HG03520 (cell line): ENCODE results near the gene GSG1L.
"Not testable (repeated sequence)": the region's sequence is repeated elsewhere in the genome, so short reads cannot be mapped to it uniquely, and the experiment has no call there.

ENCODE experiments used
- ATAC-seq: cut with Tn5 transposase; IDR thresholded peaks from one replicate; pipeline ENCODE4 v1.9.1; 2021; ENCODE audit warnings: mild to moderate bottlenecking, moderate library complexity; ENCODE audit not compliant: unreplicated experiment

The GSG1L gene

DNA sequence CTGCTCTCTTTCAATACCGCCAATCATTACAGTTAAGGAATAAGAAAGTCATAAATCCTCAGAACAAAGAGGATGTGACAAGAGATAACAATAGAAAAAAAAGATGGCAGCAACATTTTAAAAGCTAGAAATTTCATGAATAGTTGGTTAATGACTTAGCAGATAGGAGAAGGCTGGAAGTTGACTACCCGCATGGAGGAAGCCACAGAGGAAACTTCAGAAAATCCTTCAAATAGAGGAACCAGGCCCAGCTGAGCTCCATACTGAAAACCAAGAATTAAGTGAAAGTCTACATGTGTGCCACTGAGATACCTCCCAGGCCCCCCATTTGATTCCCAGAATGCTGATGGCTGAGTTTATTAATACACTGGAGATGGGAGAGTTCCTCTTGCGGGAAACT, 109.3 kb downstream of the GSG1L start:
- no peak for ATAC-seq

DNA sequence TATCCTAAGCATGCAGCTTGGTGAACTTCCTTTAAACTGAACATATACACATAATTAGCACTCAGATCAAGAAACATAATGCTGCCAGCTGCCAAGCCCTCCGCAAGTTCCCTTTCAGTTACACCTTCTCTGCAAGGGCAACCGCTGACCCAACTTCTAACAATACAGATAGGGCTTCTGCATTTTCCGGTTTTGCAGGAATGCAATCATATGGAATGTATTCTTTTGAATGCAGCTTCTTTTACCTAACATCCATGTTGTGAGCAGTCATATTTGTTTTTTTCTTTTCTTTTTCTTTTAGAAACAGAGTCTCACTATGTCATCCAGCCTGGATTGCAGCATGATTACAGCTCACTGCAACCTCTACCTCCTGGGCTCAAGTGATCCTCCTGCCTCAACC, 110.7 kb downstream of the GSG1L start:
- ATAC-seq, result no peak

DNA sequence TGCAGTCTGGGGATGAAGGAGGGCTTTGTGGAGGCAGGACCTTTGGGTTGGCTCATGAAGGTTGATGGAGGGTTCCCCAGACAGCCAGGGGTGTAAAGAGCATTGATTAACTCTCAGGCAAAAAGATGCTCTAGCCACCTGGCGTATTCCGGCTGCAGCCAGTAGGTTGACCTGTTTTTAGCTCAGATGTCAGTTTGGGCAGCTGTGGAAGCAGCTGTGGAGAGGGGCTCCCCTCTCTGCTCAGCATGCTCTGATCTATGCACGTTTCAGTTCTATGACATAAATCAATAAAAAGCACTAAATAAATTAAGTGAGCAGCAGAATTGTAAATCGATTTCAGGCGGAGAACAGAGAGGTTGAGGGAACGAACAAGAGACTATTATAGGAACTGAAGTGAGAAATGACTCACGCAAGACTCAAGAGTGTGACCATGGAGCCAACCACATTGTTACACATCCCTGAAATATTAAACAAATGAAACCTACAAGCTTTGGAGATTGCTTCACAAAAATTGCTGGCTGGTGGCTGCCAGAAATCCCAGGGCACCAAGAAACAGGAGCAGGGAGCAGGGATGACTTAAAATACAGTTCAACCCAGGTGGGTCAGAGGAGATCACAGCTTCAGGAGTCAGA, 111.9 kb downstream of the GSG1L start:
- ATAC-seq, result no peak

DNA sequence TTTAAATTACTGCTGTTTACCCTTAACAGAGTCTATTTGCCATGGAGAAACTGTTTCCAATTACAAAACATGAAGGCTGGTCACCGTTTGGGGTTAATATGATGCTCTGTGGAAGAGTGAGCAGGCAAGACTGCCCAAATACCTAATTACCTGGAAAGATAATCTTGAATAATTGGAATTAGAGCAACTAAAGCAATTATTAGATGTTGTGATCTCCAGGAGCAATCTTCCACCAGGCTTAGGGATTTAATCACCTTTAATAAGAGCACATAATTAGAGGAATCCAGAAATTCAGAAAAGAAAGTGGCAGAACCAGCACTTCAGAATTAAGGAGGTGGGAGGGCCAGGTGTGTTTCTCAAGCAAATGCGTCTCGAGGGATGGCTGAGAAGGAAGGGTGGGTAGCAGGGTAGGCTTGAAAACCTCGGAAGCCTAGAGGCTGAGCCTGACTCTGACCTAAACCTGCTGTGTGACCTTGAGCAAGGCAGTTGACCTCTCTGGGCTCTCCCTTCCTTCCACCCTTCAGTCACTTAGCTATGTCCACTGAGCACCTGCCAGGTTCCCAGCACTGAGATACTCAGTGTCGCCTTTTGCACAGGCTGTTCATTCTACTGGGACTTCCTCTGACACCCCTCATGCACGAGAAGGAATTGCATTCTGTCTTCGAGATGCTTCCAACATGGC, 113.2 kb downstream of the GSG1L start:
- ATAC-seq, result no peak

DNA sequence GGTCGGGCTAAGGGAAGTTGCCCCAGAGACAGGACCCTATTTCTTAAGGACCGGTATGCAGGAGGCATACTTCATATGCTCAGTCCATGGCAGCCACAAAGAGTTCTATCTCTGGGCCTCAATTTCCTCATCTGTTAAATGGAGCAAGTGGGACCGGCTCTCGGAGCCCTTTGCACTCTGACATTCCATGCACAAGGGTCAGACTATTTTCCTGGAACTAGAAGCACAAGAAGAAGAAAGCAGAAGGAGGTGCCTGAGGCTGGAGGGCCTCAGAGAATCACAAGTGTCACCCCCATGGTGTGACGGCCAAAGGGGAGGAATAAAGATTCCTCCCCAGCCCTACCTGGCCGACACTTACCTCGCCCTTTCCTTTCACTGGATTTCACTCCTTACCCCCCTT, 115.8 kb downstream of the GSG1L start:
- no peak for ATAC-seq

DNA sequence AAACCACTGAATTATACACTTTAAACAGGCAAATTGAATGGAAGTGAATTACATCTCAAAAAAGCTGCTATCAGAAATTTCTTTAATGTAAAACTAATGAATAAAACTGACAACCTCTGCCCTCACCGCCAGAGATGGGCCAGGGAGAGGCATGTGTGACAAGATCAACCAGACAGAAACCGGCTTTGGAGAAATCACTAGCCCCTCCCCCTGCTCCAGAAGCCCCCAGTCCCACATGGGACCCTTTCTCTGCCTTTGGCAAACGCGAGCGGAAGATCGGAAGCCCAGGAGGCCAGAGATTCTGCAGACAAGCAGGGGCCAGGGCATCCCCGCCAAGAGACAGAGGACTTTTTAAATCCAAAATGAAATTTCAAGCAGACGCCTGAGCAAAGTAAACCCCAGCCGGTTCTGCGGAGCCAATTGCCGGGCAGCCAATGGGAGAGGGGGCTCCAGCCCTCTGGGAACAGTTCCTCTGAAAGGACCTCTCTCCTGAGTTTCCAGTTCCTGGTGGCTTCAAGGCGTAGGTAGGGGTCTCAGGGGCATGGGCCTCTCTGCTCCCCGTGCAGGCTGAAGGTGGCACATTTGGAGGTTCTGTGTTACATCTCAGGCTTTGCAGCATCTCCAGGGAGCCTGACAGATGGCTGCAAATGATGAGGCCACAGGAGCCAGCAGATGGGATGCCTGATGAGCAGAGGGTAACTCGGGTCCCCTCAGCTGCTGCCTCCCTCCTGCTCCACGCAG, 118.1 kb downstream of the GSG1L start:
- no peak for ATAC-seq

DNA sequence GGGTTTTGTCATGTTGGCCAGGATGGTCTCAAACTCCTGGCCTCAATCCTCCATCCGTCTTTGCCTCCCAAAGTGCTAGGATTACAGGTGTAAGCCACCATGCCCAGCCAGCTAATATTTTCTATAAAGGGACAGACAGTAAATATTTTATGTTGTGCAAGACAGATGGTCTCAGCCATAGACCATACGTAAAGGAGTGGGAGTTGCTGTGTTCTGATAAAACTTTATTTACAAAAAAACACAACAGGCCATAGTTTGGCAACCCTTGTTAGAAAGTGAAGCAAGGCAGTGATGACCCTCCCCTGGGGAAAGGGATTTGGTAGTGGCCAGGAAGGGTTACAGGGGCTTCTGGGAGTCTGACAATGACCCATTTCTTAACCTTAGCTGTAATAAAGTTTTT, 119.7 kb downstream of the GSG1L start:
- ATAC-seq, result no peak

DNA sequence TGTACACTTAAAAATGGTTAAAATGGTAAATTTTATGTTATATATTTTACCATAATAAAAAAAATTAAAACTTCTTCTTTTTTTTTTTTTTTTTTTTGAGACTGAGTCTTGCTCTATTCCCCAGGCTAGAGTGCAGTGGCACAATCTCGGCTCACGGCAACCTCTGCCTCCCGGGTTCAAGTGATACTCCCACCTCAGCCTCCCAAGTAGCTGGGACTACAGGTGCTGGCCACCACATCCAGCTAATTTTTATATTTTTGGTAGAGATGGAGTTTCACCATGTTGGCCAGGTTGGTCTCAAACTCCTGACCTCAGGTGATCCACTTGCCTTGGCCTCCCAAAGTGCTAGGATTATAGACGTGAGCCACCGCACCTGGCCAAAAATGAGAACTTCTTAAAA, 121.4 kb downstream of the GSG1L start:
- not testable (repeated sequence) for ATAC-seq

DNA sequence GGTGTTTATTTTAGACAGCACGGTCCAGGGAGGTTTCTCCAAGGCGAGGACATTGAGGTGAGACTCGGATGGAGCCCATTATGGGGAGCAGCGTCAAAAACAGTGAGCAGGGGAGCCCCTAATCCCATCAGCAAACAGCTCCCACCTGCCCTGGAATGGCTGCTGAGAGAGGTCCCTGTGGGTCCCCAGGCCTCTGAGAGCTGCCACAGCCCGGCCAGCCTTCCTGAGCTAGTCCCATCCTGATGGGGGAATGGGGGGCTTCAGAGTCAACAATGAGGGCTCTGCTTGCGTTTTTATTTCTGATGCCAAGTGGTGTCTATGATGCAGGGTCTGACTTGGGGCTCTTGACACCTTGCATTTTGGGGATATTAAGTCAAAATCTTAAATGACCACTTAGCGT, 128.4 kb downstream of the GSG1L start:
- no peak for ATAC-seq

DNA sequence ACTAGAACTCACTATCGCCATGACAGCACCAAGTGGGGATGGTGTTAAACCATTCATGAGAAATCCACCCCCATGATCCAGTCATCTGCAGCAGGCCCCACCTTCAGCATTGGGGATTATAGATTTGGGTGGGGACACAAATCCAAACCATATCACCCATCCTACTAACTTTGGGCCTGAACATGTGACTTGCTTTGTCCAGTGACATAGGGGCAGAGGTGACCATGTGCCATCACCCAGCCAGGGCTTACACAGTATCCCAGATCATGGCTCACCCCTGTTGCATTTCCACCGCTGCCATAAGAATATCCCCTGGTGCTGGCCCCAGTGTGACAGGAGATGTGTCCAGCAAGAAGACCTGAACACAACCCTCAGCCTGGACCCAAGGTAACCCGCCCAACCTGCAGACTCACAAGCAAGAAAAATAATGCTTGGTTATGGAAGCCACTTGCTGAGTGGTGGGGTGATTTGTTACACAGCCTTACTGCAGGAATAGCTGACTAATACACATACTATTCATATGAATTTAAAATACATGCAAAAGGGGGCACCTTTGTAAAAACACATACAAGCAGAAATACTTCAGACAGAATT, 130.9 kb downstream of the GSG1L start:
- no peak for ATAC-seq

DNA sequence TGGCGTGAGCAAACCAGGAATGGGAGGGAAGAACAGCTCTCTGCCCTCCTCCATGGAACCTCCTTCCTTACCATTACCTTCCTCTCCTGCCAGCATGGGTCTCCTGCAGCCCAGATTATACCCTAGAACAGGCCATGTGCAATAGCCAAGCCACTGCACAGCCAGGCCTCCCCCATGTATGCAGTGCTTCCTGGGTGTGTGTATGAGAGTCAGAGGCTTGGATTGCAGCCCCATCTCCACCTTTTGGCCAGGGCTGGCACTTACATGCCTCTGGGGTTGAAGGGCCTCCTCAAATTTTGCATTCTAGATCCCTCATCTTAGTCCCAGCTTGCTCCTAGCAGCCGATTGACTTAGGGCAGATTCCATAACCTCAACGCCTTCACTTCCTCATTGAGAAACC, 133.7 kb downstream of the GSG1L start:
- ATAC-seq, result no peak

DNA sequence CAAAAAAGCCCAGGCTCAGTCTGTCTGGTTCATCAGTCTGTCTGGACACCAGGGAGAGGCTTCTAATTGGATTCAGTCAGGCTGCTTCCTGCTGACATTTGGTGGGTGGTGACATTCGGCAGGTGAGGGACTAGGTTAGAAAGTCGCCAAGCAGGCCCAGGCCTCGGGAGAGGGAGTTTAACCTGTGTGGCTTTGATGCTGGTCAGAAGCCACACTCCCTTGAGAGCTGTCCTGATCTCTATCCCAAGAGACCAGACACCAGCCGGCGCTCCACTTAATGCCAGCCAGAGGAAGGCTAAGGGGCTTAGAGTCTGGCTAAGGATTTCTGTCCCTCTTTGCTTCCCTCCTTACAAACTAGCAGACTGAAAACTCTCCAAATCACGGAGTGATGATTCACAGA, 135.0 kb downstream of the GSG1L start:
- ATAC-seq, result no peak

DNA sequence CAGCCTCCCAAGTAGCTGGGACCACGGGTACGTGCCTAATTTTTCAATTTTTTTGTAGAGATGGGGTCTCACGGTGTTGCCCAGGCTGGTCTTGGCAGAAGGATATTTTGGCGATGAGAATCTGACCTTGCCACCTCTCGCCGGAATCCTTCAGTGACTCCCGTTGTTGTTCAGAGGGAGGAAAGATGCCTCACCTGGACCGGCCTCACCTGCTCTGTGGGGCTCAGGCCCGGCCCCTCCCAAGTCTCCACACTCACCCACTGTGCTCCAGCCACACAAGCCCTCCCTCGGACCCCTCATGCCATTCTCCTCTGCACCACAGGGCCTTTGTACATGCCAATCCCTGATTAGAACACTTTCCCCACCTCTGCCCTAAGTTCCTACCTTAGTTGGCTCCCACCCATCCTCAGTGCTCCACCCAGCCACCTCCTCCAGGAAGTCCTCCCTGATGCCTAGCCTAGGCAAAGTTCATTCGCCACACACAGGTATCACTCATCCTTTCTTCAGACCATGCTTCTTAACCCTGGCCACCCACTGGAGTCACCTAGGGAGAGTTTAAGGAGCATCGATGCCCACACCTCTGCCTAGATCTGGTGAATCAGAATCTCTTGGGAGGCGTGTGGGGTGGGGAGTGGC, 136.1 kb downstream of the GSG1L start:
- ATAC-seq, result no peak

DNA sequence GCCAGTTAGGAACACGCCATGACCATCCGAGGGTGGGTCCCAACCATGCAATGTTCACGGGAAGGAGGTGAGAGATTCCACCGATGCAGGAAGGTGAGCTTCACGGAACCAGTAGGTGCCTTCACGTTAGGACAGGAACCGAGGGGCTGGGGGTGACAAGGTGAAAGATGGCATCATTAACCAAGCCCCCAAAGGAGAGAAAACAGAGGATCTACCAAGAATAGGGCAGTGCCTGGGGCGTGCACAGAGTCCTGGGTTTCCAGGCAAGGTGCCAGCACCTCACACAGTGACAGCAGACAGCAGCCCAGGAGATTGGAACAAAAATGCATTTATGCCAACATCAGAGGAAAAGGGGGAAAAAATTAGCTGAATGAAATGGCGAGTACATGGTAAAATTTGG, 137.9 kb downstream of the GSG1L start:
- no peak for ATAC-seq

DNA sequence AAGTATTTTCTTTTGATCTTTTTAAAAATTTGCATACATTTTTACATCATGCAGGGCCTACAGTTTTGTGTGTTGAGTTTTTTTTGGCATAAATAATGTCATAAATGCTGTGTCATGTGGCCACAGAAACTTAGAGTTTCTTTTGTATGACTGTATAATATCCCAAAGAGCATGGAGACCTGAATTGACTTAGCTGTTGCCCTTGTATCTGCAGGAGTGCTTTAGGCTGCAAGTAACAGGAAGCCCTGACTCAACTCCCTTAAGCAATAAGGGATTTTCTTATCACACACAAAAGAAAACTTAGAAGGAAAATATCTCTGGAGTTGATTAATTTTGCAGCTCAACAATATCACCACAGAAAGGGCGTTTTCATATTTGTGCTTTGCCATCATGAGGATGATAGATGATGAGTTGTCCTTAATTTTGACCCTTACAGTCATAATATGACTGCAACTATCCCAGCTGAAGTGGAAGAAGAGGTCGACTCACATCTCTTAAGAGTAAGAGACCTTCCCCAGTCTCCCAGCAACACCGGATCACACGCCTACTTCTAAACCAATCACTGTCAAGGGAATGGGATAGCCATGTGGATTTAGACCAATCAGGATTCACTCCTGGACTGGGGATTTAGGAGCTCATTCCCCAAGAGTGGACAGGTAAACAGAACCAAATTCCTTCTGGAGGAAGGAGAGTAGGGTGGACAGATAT, 138.9 kb downstream of the GSG1L start:
- no peak for ATAC-seq

DNA sequence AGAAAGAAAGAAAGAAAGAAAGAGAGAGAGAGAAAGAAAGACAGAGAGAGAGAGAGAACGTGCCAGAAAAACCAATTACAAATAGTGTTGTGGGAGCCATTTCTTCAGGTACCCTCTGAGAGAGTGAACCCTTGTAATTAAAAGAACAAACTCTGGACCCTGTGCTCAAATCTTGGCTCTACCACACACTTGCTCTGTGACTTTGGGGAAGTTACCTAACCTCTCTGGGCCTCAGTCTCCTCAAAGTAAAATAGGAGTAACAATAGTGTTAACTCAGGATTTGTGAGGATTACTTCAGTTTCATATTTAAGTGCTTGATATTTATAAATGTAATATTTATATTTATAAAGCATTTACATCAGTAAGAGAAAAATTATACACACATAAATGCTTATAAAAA, 139.8 kb downstream of the GSG1L start:
- no peak for ATAC-seq

DNA sequence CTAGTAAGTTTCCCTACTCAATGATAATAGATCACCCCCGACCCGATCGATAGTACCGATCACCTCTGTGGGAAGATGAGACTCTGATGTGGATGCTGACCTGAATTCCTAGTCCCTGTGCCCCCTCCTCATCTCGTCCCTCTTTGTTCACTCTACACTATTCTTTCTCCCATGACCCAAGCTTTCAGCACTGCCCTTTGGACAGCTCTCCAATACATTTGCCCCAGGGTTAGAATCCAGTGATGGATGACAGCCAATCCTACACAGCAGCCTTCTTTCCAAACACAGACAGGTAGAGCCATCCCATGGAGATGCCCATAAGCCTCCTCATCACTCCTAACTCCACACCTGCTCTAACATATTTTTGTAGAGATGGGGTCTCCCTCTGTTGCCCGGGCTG, 141.1 kb downstream of the GSG1L start:
- no peak for ATAC-seq

DNA sequence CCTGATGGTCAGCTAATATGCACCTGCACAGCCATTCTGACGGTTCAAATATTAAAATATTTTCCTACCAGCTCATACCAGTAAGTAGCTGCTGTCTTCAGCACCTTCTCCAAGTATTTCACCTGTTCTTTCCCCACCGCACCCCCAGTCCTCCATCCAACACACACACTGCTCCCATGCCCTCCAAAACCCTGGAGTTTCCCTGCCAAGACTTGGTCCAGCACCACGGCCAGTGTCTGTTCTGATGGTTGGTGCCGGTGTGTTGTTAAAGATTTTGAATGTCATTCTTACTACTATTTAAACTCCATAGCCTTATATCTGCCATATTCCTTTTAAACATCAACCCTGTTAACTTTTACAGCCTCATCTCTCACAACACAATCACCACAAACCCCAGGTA, 142.4 kb downstream of the GSG1L start:
- ATAC-seq, result no peak

DNA sequence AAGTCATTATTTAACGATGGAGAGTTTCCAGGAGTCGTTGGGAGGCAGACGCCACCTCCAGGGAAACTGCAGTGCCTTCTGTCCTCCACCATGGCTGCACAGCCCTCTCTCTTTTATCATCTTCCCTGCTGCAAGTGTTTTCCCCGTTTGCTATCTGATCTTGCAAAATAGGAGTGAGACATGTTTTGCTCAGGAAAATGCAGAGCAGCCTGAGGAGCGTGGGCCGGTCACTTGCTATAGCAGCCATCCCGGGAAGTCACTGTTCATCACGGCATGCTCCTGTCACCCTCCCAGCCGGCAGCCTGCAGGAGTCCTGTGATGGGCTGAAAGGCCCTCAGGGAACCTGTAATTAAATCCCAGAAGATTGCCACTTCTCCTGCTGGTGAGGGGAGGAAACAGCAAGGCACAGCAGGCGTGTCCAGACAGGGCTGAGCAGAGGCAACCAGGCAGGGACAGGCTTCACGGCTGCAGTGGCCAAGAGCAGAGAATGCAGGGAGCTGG, 143.1 kb downstream of the GSG1L start:
- ATAC-seq, result no peak

DNA sequence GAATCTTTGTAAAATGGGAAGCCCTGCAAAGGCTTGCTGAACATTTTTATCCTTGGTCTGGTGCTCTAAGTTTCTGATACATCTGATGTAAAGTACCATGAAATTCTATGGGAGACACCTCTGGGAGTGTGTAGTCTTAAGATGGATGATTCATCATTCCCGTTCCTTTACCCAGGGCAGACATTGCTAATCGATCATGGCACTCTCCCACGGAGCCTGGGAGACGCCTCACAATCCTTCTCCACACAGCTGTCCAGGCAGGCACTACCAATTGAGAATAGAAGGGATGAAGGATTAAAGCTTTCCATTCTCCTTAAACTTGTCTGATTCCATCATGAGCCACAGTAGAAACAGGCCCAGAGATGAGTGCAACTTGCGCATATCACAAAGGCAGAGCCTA, 144.8 kb downstream of the GSG1L start:
- ATAC-seq, result no peak

DNA sequence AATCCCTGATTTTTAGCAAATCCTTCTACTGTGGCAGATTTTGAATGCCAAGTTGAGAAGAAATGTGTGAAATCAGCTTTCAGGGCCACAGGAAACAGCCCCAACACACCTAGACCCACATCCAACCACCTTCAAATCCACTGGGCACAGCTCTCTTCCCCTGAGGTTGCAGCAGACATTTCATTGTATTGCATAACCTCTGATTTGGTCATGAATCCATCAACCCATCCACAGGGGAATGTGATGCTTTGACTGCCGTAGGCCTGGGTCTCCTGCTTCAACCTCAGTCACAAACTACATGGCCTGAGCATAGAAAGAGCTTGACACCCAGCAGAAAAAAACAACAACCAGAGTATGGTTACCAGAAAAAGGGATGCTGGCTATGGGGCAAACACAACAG, 145.6 kb downstream of the GSG1L start:
- no peak for ATAC-seq
